ENCODE measurements around the gene YY1. TPM values are rescaled to one million over a fixed set of nuclear protein-coding genes. Genes with fewer than 3 reads are reported as not detected.
"Not testable (repeated sequence)": the region's sequence is repeated elsewhere in the genome, so short reads cannot be mapped to it uniquely, and the experiment has no call there.

The YY1 gene
- total and polyA plus RNA-seq, 2 experiments from 2014 or later, result 38.2 to 43.3 TPM

- Histone ChIP-seq H3K27me3 (replicated peaks; ENCODE audit: insufficient read depth) (no peaks in the 10 kb centered on the region), H3K4me2 (ENCODE audit: unreplicated experiment) (no peak overlapping the region), H3K9me2 (ENCODE audit: insufficient read depth) (no peaks in the 10 kb centered on the region), H4K20me1 (ENCODE audit: insufficient read depth) (no peaks in the 10 kb centered on the region; the same call in 1 of the 2 replicates), H3K4me3 (no peak overlapping the region), H3K9ac (no peak overlapping the region), H3K9me3 (ENCODE audit: low read depth) (no peaks in the 10 kb centered on the region), H3K27ac (no peak overlapping the region), H3K4me1 (ENCODE audit: insufficient read depth) (peaks cover 15% of the 10 kb centered on the region), H2AFZ (no peak overlapping the region), H3K79me2 (ENCODE audit: insufficient read depth) (peaks cover 71% of the 10 kb centered on the region), H3F3A (ENCODE audit: insufficient read depth) (peaks cover 28% of the 10 kb centered on the region; the same call in 1 of the 2 replicates), H3K36me3 (ENCODE audit: low read depth) (no peaks in the 10 kb centered on the region)
- DNase-seq, result no peak
- TF ChIP-seq EZH2 (IDR thresholded peaks at IDR 0.05; ENCODE audit: insufficient read depth, poor library complexity, severe bottlenecking), result no peak
- TF ChIP-seq EZH2phosphoT487 (IDR thresholded peaks at IDR 0.05; ENCODE audit: insufficient read depth, low read depth), result no peak
- in situ Hi-C loops (cut with MboI), result no loop called here
- 93 to 94% methylated on average over 9 of the region's 9 CpGs for WGBS, 2 experiments (ENCODE audit: low coverage in 1 of 2, low lambda C conversion rate in 2 of 2, missing lambda C conversion rate in 2 of 2)
Observed at GRCh38 chr14:100282766-100283419, 43.9 kb downstream of the YY1 start.

GRCh38 chr14:100283436-100283835 lies 44.5 kb downstream of the YY1 start:
- H3K4me2 ChIP-seq (ENCODE audit: unreplicated experiment); H3K36me3 ChIP-seq (ENCODE audit: low read depth); H3K27me3 ChIP-seq (replicated peaks; ENCODE audit: insufficient read depth); H3K27ac ChIP-seq; DNase-seq; H3K9me3 ChIP-seq (ENCODE audit: low read depth); H4K20me1 ChIP-seq (ENCODE audit: insufficient read depth); in situ Hi-C loops (cut with MboI); H3K9ac ChIP-seq; H3K9me2 ChIP-seq (ENCODE audit: insufficient read depth); H2AFZ ChIP-seq; H3K4me3 ChIP-seq: not testable (repeated sequence)
- 83 to 86% methylated on average over 9 of the region's 9 CpGs for WGBS, 2 experiments (ENCODE audit: low coverage in 1 of 2, low lambda C conversion rate in 2 of 2, missing lambda C conversion rate in 2 of 2)
- H3F3A ChIP-seq (ENCODE audit: insufficient read depth), result peaks cover 24% of the 10 kb centered on the region; the same call in 1 of the 2 replicates
- H3K79me2 ChIP-seq (ENCODE audit: insufficient read depth), result peaks cover 65% of the 10 kb centered on the region
- H3K4me1 ChIP-seq (ENCODE audit: insufficient read depth), result peaks cover 12% of the 10 kb centered on the region

GRCh38 chr14:100283984-100284881 lies 45.3 kb downstream of the YY1 start:
- Histone ChIP-seq H3K79me2 (ENCODE audit: insufficient read depth) (peaks cover 57% of the 10 kb centered on the region), H4K20me1 (ENCODE audit: insufficient read depth) (no peaks in the 10 kb centered on the region; the same call in 1 of the 2 replicates), H3K9me3 (ENCODE audit: low read depth) (no peaks in the 10 kb centered on the region), H3K9ac (peak overlapping the region; percentile 93), H2AFZ (peak overlapping the region; percentile 82; the same call in 1 of the 2 replicates), H3K4me1 (ENCODE audit: insufficient read depth) (peaks cover 4% of the 10 kb centered on the region), H3K9me2 (ENCODE audit: insufficient read depth) (no peaks in the 10 kb centered on the region), H3F3A (ENCODE audit: insufficient read depth) (peaks cover 22% of the 10 kb centered on the region; the same call in 1 of the 2 replicates), H3K36me3 (ENCODE audit: low read depth) (no peaks in the 10 kb centered on the region), H3K27me3 (replicated peaks; ENCODE audit: insufficient read depth) (no peaks in the 10 kb centered on the region), H3K4me2 (ENCODE audit: unreplicated experiment) (peak overlapping the region; percentile 84), H3K27ac (no peak overlapping the region), H3K4me3 (peak overlapping the region; percentile 78)
- no peak for TF ChIP-seq EZH2phosphoT487 (IDR thresholded peaks at IDR 0.05; ENCODE audit: insufficient read depth, low read depth)
- TF ChIP-seq EZH2 (IDR thresholded peaks at IDR 0.05; ENCODE audit: insufficient read depth, poor library complexity, severe bottlenecking), result no peak
- DNase-seq, result no peak
- in situ Hi-C loops (cut with MboI), result no loop called here
- 61 to 66% methylated on average over 26 of the region's 26 CpGs for WGBS, 2 experiments (ENCODE audit: low coverage in 1 of 2, low lambda C conversion rate in 2 of 2, missing lambda C conversion rate in 2 of 2)

DNA sequence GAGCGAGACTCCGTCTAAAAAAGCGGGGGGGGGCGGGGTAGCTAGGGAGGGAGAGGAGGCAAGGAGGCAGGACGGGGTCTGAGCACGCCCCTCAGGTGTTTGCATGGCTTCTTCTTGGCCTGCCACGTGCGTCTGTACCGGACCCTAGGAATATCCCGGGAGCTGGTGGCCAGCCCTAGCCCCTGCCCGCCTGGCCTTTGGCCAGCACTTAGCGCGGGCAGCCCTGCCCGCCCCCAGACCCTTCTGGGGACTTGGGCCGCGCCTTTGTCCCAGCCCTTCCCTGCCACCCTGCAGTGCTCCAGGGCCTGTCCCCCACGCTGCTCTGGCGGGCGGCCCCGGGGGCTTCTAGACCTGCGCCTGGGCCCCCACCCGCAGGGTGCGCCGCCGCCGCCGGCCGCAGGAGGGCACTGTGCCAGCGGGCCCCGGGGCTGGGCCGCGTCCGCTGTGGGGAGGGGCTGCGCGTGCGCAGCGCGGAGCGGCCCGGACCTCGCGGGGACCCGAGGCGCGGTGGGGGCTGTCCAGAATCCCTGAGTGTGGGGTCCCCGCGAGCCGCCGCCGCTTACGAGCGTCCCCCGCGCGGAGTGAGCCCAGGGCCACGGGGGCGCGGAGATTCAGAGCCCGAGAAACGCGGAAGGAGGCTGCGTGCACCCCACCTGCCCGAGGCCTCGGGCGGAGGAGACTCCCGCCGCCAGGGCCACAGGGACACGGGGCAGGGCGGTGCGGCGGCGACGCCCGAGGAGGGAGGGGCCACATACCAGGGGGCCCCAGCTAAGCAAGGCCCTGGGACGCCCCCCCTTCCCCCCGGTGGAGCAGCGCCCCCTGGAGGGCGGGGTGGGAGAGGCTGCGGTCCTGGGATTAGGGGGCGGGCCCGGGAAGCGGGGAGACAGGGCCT lies 46.3 kb downstream of the YY1 start:
- H3K27ac ChIP-seq, result peak overlapping the region; percentile 48
- peak overlapping the region; percentile 93 for H3K9ac ChIP-seq
- DNase-seq, result peak; percentile 79
- in situ Hi-C loops (cut with MboI), result no loop called here
- peak overlapping the region; percentile 84 for H3K4me2 ChIP-seq (ENCODE audit: unreplicated experiment)
- H3K4me1 ChIP-seq (ENCODE audit: insufficient read depth), result no peaks in the 10 kb centered on the region
- peaks cover 17% of the 10 kb centered on the region; the same call in 1 of the 2 replicates for H3F3A ChIP-seq (ENCODE audit: insufficient read depth)
- H4K20me1 ChIP-seq (ENCODE audit: insufficient read depth), result no peaks in the 10 kb centered on the region
- no peaks in the 10 kb centered on the region for H3K9me2 ChIP-seq (ENCODE audit: insufficient read depth)
- no peaks in the 10 kb centered on the region for H3K9me3 ChIP-seq (ENCODE audit: low read depth)
- peaks cover 47% of the 10 kb centered on the region for H3K79me2 ChIP-seq (ENCODE audit: insufficient read depth)
- TF ChIP-seq EZH2 (IDR thresholded peaks at IDR 0.05; ENCODE audit: insufficient read depth, poor library complexity, severe bottlenecking) (no peak), EZH2phosphoT487 (IDR thresholded peaks at IDR 0.05; ENCODE audit: insufficient read depth, low read depth) (no peak)
- H3K36me3 ChIP-seq (ENCODE audit: low read depth), result no peaks in the 10 kb centered on the region
- peak overlapping the region; percentile 82 for H2AFZ ChIP-seq
- WGBS, 2 experiments (ENCODE audit: low coverage in 1 of 2, low lambda C conversion rate in 2 of 2, missing lambda C conversion rate in 2 of 2), result 2% methylated on average over 51 to 58 of the region's 82 CpGs
- peak overlapping the region; percentile 78 for H3K4me3 ChIP-seq
- H3K27me3 ChIP-seq (replicated peaks; ENCODE audit: insufficient read depth), result no peaks in the 10 kb centered on the region

Measured in GM23248 (cell line).